Upper lobe of right lung (tissue), 1 donor: Measurements from ENCODE around the gene YWHAG. TPM values are rescaled to one million over a fixed set of nuclear protein-coding genes. Genes with fewer than 3 reads are reported as not detected.

ENCODE experiments used
- ATAC-seq: fragments of 200-7000 bp; cut with Tn5 transposase; one replicate; pipeline ENCODE4 v1.9.1; 2020; ENCODE audit warnings: mild to moderate bottlenecking, moderate library complexity
- DNase-seq: peaks from one replicate; pipeline ENCODE4 v3.0.0-alpha.2; 2020
- H3K27ac ChIP-seq: fragments of 200-600 bp; one replicate; pipeline ENCODE4 v1.8.0; 2022
- H3K27me3 ChIP-seq: fragments of 200-600 bp; one replicate; pipeline ENCODE4 v1.8.0; 2022; ENCODE audit warnings: mild to moderate bottlenecking
- H3K36me3 ChIP-seq: fragments of 200-600 bp; one replicate; pipeline ENCODE4 v1.8.0; 2022
- H3K4me1 ChIP-seq: fragments of 200-600 bp; one replicate; pipeline ENCODE4 v1.8.0; 2022
- H3K4me3 ChIP-seq: fragments of 200-600 bp; one replicate; pipeline ENCODE4 v1.8.0; 2022; ENCODE audit warnings: mild to moderate bottlenecking
- H3K9me3 ChIP-seq: fragments of 200-600 bp; one replicate; pipeline ENCODE4 v1.8.0; 2022
- CTCF ChIP-seq: fragments of 200-600 bp; IDR thresholded peaks from one replicate; pipeline ENCODE4 v1.8.0; 2022; ENCODE audit warnings: antibody characterized with exemption
- intact Hi-C: fragments of 100-400 bp; cut with DNase I; formaldehyde crosslinking; loops from one replicate; pipeline ENCODE4 v1.11.0; 2022
- total RNA-seq: library from RNA; stranded (reverse); fragmentation: NEBNext Ultra II Directional; extraction: Animal tissue kit (Norgen Biotek cat#: 25700); gene quantifications from one replicate; pipeline ENCODE4 v1.2.1, GENCODE V29; 2021
- donor health status: DM: no; HTN: yes; CAD: no; lungs with severe emphysema.

YWHAG gene
- total RNA-seq, 1 donor from 2014 or later: 102 TPM

- Histone ChIP-seq H3K4me1 (peaks cover 4% of the 10 kb centered on the region), H3K9me3 (no peaks in the 10 kb centered on the region), H3K27ac (no peak overlapping the region), H3K4me3 (peak overlapping the region; percentile 40), H3K36me3 (no peaks in the 10 kb centered on the region), H3K27me3 (peaks cover 17% of the 10 kb centered on the region)
- TF ChIP-seq CTCF: no peak
- ATAC-seq (peak; percentile 46), DNase-seq (no peak)
- intact Hi-C loops: no loop called here
Observed at GRCh38 chr7:76282344-76283253, 76.2 kb downstream of the YWHAG start.

GRCh38 chr7:76281706-76282343 lies 77.0 kb downstream of the YWHAG start:
- H3K4me1 ChIP-seq: peaks cover 4% of the 10 kb centered on the region
- TF ChIP-seq CTCF: no peak
- intact Hi-C loops: no loop called here
- H3K27me3 ChIP-seq: peaks cover 20% of the 10 kb centered on the region
- no peaks in the 10 kb centered on the region for H3K9me3 ChIP-seq
- DNase-seq: no peak
- H3K36me3 ChIP-seq: no peaks in the 10 kb centered on the region
- H3K4me3 ChIP-seq: no peak overlapping the region
- H3K27ac ChIP-seq: no peak overlapping the region
- ATAC-seq: no peak

GRCh38 chr7:76281006-76281705 lies 77.6 kb downstream of the YWHAG start:
- ATAC-seq: peak; percentile 47
- peaks cover 21% of the 10 kb centered on the region for H3K27me3 ChIP-seq
- intact Hi-C loops: no loop called here

GRCh38 chr7:76280408-76280807 lies 78.4 kb downstream of the YWHAG start:
- no peak for DNase-seq
- no peak for TF ChIP-seq CTCF
- no peak for ATAC-seq
- Histone ChIP-seq H3K27ac (no peak overlapping the region), H3K36me3 (no peaks in the 10 kb centered on the region), H3K9me3 (no peaks in the 10 kb centered on the region), H3K4me1 (peaks cover 4% of the 10 kb centered on the region), H3K4me3 (no peak overlapping the region), H3K27me3 (peaks cover 21% of the 10 kb centered on the region)
- intact Hi-C loops: no loop called here

More at GRCh38 chr7:76281006-76281705, 77.6 kb downstream of the YWHAG start:
- no peaks in the 10 kb centered on the region for H3K9me3 ChIP-seq
- TF ChIP-seq CTCF: no peak
- H3K4me3 ChIP-seq: no peak overlapping the region
- DNase-seq: no peak
- H3K36me3 ChIP-seq: no peaks in the 10 kb centered on the region
- H3K4me1 ChIP-seq: peaks cover 4% of the 10 kb centered on the region
- no peak overlapping the region for H3K27ac ChIP-seq

GRCh38 chr7:76278540-76278939 lies 80.3 kb downstream of the YWHAG start:
- intact Hi-C loops: no loop called here
- DNase-seq: no peak
- no peak for ATAC-seq
- no peak for TF ChIP-seq CTCF
- H3K36me3 ChIP-seq: no peaks in the 10 kb centered on the region
- H3K4me3 ChIP-seq: no peak overlapping the region
- H3K27ac ChIP-seq: no peak overlapping the region
- H3K4me1 ChIP-seq: peaks cover 4% of the 10 kb centered on the region
- peaks cover 35% of the 10 kb centered on the region for H3K27me3 ChIP-seq
- H3K9me3 ChIP-seq: no peaks in the 10 kb centered on the region

Other genes starting within 250 kb of the YWHAG start
- gene SRRM3, start 157.1 kb downstream of the YWHAG start, total RNA-seq: 1.1 TPM
- 494 TPM for gene HSPB1, start 56.3 kb downstream of the YWHAG start, total RNA-seq
- 1.1 TPM for gene SSC4D, start 50.7 kb upstream of the YWHAG start, total RNA-seq
- gene ZP3, start 66.0 kb upstream of the YWHAG start, total RNA-seq: 0.84 TPM
- 25.6 TPM for gene DTX2, start 102.7 kb upstream of the YWHAG start, total RNA-seq
- gene UPK3B, start 151.6 kb upstream of the YWHAG start, total RNA-seq: 25.2 TPM
- 0.90 TPM for gene SPDYE16, start 184.3 kb upstream of the YWHAG start, total RNA-seq